SK-N-SH (cell line): ENCODE results near the gene AXIN2.

ENCODE experiments used
- EP300 ChIP-seq, 2 experiments: IDR thresholded peaks; 2 replicates each; pipeline versions ENCODE4 v1.4.0 to v1.6.1; 2012; ENCODE audit warnings: borderline replicate concordance in 1 of 2, low read depth in 1 of 2, low read length in 1 of 2
- POLR2AphosphoS5 ChIP-seq: IDR thresholded peaks from 2 replicates; pipeline ENCODE4 v1.6.1; 2012; ENCODE audit warnings: low read depth, low read length
- SIN3A ChIP-seq: IDR thresholded peaks from 2 replicates; pipeline ENCODE4 v1.6.1; 2012; ENCODE audit warnings: low read depth, mild to moderate bottlenecking, low read length, moderate library complexity, borderline replicate concordance
- TF ChIP-seq, protein P1 (sequence below): fragments of 200-600 bp; sonication (generic); IDR thresholded peaks from 2 replicates; pipeline ENCODE4 v1.6.1; 2017; ENCODE audit warnings: antibody characterized with exemption, mild to moderate bottlenecking, moderate library complexity

DNA sequence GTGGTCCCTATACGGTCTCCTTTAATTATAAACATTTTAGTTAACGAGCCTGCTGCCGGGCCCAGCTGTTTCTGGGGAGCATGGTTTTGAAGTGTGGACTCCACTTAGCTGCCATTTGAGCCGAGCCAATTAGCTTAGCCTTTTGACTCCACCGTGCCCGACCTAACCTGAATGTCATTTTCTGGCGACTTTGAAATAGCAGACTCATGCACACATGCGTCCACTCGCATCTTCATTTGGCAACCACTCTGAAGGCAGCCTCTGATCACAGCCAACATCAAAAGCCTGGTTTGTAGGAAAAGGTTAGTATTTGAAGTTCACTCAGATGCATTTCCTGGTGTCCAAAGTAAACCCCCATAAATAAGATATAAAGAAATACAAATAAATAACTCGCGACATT is 16.8 kb downstream of the AXIN2 start:
- TF ChIP-seq SIN3A (no peak), EP300 (IDR thresholded peaks at IDR 0.05; ENCODE audit: borderline replicate concordance in 1 of 2, low read depth in 1 of 2, low read length in 1 of 2) (no peak), POLR2AphosphoS5 (no peak)
- TF ChIP-seq, protein P1, sequence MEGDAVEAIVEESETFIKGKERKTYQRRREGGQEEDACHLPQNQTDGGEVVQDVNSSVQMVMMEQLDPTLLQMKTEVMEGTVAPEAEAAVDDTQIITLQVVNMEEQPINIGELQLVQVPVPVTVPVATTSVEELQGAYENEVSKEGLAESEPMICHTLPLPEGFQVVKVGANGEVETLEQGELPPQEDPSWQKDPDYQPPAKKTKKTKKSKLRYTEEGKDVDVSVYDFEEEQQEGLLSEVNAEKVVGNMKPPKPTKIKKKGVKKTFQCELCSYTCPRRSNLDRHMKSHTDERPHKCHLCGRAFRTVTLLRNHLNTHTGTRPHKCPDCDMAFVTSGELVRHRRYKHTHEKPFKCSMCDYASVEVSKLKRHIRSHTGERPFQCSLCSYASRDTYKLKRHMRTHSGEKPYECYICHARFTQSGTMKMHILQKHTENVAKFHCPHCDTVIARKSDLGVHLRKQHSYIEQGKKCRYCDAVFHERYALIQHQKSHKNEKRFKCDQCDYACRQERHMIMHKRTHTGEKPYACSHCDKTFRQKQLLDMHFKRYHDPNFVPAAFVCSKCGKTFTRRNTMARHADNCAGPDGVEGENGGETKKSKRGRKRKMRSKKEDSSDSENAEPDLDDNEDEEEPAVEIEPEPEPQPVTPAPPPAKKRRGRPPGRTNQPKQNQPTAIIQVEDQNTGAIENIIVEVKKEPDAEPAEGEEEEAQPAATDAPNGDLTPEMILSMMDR = no peak
